Mesodermal cell (in vitro differentiated cells): ENCODE results near the gene PHLPP2.
"Not testable (repeated sequence)": the region's sequence is repeated elsewhere in the genome, so short reads cannot be mapped to it uniquely, and the experiment has no call there.

Experiments
- H3K27ac ChIP-seq: 2 replicates; pipeline ENCODE4 v1.7.0; 2013; ENCODE audit warnings: mild to moderate bottlenecking, low read depth, low read length, moderate library complexity; ENCODE audit not compliant: severe bottlenecking
- H3K36me3 ChIP-seq: 2 replicates; pipeline ENCODE4 v1.7.1; 2013; ENCODE audit warnings: mild to moderate bottlenecking, low read length, moderate library complexity; ENCODE audit not compliant: control insufficient read depth, insufficient read depth
- H3K4me1 ChIP-seq: one replicate; pipeline ENCODE4 v1.7.1; 2013; ENCODE audit warnings: mild to moderate bottlenecking, low read length; ENCODE audit not compliant: insufficient read depth, control insufficient read depth, poor library complexity, severe bottlenecking
- H3K4me3 ChIP-seq: 2 replicates; pipeline ENCODE4 v1.7.0; 2013; ENCODE audit warnings: low read length, control low read depth, mild to moderate bottlenecking; ENCODE audit not compliant: insufficient read depth, poor library complexity, severe bottlenecking; ENCODE audit errors: extremely low read depth
- H3K9me3 ChIP-seq: 2 replicates; pipeline ENCODE4 v1.7.1; 2013; ENCODE audit warnings: mild to moderate bottlenecking, low read length, moderate library complexity; ENCODE audit not compliant: control insufficient read depth
- WGBS, 2 experiments: methylation state at CpG; one replicate each; pipeline ENCODE4 v1.1.5; 2013; ENCODE audit warnings: missing lambda C conversion rate in 2 of 2; ENCODE audit not compliant: insufficient coverage in 2 of 2; 5-methylcytosine and 5-hydroxymethylcytosine counted together

Gene PHLPP2

DNA sequence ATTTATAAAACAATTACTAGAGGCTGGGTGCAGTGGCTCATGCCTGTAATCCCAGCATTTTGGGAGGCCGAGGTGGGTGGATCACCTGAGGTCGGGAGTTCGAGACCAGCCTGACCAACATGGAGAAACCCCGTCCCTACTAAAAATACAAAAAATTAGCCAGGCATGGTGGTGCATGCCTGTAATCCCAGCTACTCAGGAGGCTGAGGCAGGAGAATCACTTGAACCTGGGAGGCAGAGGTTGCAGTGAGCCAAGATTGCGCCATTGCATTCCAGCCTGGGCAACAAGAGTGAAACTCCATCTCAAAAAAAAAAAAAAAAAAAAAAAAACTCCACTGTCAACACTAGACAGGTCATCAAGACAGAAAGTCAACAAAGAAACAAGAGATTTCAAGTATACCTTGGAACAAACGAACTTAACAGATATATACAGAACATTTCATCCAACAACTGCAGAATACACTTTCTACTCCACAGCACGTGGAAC is 129.1 kb downstream of the PHLPP2 start:
- H3K9me3 ChIP-seq, H3K4me3 ChIP-seq, H3K27ac ChIP-seq, H3K36me3 ChIP-seq, H3K4me1 ChIP-seq: not testable (repeated sequence)
- WGBS, 2 experiments: 75 to 93% methylated on average over 2 to 4 of the region's 7 CpGs
